ENCODE measurements around the gene RASAL3.
"Not testable (repeated sequence)": the region's sequence is repeated elsewhere in the genome, so short reads cannot be mapped to it uniquely, and the experiment has no call there.

Gene RASAL3

GRCh38 chr19:15480996-15481395 lies 16.7 kb upstream of the RASAL3 start:
- not testable (repeated sequence) for H3K27me3 Mint-ChIP-seq, H3K4me1 Mint-ChIP-seq, H3K9me3 Mint-ChIP-seq, H3K36me3 Mint-ChIP-seq, H3K4me3 Mint-ChIP-seq, H3K27ac Mint-ChIP-seq, ATAC-seq

DNA sequence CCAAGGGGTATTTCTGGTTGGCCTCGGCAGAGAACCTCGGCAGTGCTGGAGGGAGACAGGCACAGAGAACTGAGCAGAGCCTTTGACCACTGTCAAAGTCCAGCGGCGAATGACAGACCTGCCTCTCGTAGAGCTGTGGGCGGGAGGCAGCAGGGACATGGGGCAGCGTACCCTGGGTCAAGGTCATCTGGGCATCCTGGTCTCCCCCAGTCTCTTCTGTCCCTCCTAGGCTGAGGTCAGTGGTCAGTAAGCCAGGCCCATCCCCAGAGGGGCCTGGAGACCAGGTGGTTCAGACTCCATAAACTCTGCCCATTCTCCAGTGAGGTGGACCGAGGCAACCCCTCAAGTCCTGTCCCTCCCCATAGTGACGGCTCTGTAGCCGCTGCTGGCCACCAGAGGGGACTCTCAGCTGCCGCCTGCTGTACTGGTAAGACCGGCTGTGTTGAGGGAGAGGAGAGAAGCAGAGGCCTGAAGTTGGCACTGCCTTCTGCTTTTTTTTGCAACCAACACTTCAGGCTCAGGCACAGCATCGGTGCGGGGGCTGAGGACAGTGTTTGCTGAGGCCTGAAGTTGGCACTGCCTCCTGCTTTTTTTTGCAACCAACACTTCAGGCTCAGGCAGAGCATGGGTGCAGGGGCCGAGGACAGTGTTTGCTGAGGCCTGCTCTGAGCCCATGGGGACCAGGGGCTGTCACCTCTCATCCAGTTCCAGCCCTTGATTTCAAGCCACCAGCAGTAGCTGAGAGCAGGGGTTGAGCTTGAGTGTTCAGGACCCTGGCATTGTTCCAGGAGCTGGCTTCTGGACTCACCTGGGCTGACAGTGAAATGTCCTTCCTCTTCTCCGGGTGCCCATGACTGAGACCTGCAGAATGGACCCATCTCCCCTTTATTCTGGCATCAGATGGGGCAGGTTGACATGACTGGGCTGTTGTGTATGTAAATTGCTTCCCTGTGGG lies 15.3 kb upstream of the RASAL3 start, which contains the start of gene PGLYRP2:
TSS of gene PGLYRP2 (minus strand) at position 111 of the 955 bp plus-strand sequence. CDS start 130 bp downstream, outside the sequence.
- Mint-ChIP-seq H3K27me3 (no peaks in the 10 kb centered on the region), H3K4me3 (no peak within 1 kb of the TSS), H3K27ac (peak within 1 kb of the TSS; percentile 38), H3K9me3 (no peaks in the 10 kb centered on the region), H3K4me1 (peaks cover 8% of the 10 kb centered on the region), H3K36me3 (no peaks in the 10 kb centered on the region)
- ATAC-seq = peak; percentile 39

DNA sequence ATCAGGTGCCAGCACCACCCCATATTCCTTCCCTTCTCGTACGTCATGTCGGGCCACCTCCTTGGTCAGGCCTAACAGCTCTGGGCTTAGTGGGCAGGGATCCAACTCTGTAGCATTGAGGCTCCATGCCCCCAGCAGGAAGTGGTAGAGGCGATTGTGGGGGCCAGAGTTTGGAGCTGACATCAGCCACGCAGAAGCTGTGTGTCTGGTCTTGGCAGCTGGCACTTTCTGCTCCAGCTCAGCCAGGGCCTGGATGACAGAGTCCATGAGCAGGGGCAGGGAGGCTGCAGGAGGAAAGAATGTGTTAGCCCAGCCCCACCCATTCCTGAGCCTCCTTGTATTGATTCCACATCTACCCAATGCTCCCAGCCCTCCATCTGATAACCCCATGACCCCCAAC lies 12.0 kb upstream of the RASAL3 start:
- ATAC-seq = no peak
- Mint-ChIP-seq H3K9me3 (no peaks in the 10 kb centered on the region), H3K36me3 (no peaks in the 10 kb centered on the region), H3K27ac (no peak overlapping the region), H3K4me1 (peaks cover 7% of the 10 kb centered on the region), H3K27me3 (peaks cover 7% of the 10 kb centered on the region), H3K4me3 (no peak overlapping the region)

DNA sequence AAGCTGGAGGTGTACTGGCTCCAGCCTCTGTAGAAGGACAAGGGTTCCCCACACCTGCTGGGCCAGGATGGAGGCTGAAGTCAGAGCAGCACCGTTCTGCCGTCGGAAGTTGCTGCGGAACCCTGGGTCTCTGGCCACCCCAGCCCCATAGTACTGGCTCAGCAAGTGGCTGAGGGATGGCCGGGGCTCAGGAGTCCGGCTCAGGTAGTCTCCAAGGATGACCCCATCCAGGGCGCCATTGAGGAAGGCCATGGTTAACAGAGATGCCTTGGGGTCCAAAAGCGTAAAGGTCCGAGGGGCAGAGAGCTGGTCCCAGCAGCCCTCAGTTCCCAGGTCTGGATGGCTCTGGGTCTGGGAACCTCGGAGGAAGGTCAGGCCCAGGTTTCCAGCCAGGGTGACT lies 11.3 kb upstream of the RASAL3 start:
- H3K9me3 Mint-ChIP-seq = no peaks in the 10 kb centered on the region
- peak; percentile 12 for ATAC-seq
- no peaks in the 10 kb centered on the region for H3K36me3 Mint-ChIP-seq
- peaks cover 7% of the 10 kb centered on the region for H3K4me1 Mint-ChIP-seq
- H3K27me3 Mint-ChIP-seq = peaks cover 10% of the 10 kb centered on the region
- no peak overlapping the region for H3K4me3 Mint-ChIP-seq
- no peak overlapping the region for H3K27ac Mint-ChIP-seq

DNA sequence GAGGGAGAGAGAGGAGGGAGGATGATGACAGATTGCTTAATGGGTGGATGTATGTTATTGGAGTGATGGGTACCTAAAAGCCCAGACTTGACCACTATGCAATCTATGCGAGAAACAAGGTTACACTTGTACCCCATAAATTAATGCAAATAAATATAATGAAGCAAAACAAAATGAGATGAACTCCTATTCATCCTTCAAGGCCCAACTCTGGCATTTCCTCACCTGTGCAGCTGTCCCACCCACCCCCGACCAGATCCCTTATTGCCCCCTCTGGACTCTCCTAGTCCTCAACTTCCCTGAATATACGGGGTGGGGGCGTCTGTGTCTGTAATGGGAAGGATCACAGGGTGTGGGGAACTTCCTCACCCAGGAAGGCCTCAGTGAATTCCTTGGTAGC lies 10.8 kb upstream of the RASAL3 start:
- ATAC-seq = no peak
- peaks cover 14% of the 10 kb centered on the region for H3K27me3 Mint-ChIP-seq
- H3K4me1 Mint-ChIP-seq = peaks cover 8% of the 10 kb centered on the region
- H3K9me3 Mint-ChIP-seq = no peaks in the 10 kb centered on the region
- no peak overlapping the region for H3K27ac Mint-ChIP-seq
- no peaks in the 10 kb centered on the region for H3K36me3 Mint-ChIP-seq
- no peak overlapping the region for H3K4me3 Mint-ChIP-seq

GRCh38 chr19:15473821-15474220 lies 9.5 kb upstream of the RASAL3 start:
- not testable (repeated sequence) for H3K4me3 Mint-ChIP-seq, H3K9me3 Mint-ChIP-seq, H3K36me3 Mint-ChIP-seq, ATAC-seq
- peak overlapping the region; percentile 10 for H3K27ac Mint-ChIP-seq
- H3K27me3 Mint-ChIP-seq = peaks cover 28% of the 10 kb centered on the region
- peaks cover 22% of the 10 kb centered on the region for H3K4me1 Mint-ChIP-seq

DNA sequence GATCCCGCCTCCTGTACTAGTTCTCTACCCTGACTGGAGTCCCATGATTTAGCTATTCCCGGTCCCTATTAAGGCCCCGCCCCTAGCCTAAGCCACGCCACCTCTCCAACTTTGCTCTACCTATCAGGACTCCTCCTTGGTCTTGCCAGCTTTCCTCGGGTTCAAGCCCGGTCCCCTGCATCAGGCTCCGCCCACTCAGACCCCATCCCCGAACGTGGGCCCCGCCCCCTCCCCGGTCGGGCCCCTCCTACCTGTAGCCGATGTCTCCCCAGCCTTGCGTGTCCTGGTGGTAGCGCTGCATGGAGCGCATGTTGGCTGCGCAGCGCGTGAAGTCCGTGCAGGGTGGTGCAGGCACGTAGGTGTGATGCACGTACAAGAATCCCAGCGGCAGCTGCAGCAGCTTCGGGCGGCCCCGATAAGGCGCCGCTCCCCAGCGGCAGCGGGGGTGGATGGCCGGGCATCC lies 7.3 kb upstream of the RASAL3 start:
- peaks cover 39% of the 10 kb centered on the region for H3K27me3 Mint-ChIP-seq
- ATAC-seq = no peak
- no peak overlapping the region for H3K27ac Mint-ChIP-seq
- no peak overlapping the region for H3K4me3 Mint-ChIP-seq
- H3K36me3 Mint-ChIP-seq = peaks cover 6% of the 10 kb centered on the region
- no peaks in the 10 kb centered on the region for H3K9me3 Mint-ChIP-seq
- H3K4me1 Mint-ChIP-seq = peaks cover 41% of the 10 kb centered on the region

- Mint-ChIP-seq H3K27me3 (peaks cover 39% of the 10 kb centered on the region), H3K9me3 (no peaks in the 10 kb centered on the region), H3K27ac (peak overlapping the region; percentile 8), H3K4me1 (peaks cover 50% of the 10 kb centered on the region), H3K4me3 (peak overlapping the region; percentile 65), H3K36me3 (peaks cover 6% of the 10 kb centered on the region)
- ATAC-seq = peak; percentile 65
Measured at GRCh38 chr19:15469513-15470297, 5.4 kb upstream of the RASAL3 start.

DNA sequence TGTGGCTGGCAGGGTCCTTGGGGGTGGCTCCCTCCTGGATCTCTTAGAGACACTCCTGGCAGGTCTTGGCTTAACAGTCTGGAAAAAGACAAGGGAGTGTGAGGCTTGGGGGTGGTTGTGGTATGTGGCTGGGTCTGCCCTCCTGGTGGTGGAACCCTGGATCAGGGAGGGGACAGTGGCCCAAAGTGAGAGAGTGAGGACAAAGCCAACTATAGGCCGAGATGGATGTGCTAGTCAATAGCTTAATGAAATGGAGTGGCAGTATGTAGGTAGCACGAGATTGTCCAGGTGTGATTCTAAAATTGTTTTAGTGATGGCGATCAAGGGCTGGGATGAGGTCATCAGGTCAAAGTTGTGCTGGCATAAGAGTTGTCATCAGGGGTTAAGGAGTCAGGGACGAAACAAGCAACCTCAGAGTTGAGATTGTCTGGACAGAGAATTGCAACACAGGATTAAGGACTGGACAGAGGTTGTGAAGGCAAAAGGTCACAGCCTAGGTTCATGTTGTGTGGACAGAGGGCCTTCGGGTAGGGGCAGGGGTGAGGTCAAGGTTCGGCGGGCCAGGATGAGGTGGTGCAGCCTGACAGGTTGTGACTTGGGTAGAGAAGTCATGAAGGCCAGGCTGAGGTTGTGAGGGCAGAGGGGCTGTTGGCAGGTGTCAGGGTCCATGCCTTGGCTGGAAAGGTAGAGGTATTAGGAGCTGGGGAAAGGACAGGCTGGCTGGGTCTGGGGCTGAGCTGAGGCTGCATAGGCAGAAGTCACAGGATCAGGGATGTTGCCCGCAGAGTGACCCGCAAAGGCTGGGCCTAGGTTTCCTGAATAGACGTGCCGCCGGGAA lies 4.5 kb upstream of the RASAL3 start:
- Mint-ChIP-seq H3K36me3 (peaks cover 6% of the 10 kb centered on the region), H3K4me3 (peak overlapping the region; percentile 65), H3K4me1 (peaks cover 53% of the 10 kb centered on the region), H3K27ac (peak overlapping the region; percentile 8), H3K9me3 (no peaks in the 10 kb centered on the region), H3K27me3 (peaks cover 39% of the 10 kb centered on the region)
- no peak for ATAC-seq

GRCh38 chr19:15467734-15468214 lies 3.4 kb upstream of the RASAL3 start:
- peaks cover 55% of the 10 kb centered on the region for H3K4me1 Mint-ChIP-seq
- H3K4me3 Mint-ChIP-seq = no peak overlapping the region
- H3K27me3 Mint-ChIP-seq = peaks cover 39% of the 10 kb centered on the region
- no peak for ATAC-seq
- H3K9me3 Mint-ChIP-seq = no peaks in the 10 kb centered on the region
- peaks cover 6% of the 10 kb centered on the region for H3K36me3 Mint-ChIP-seq
- peak overlapping the region; percentile 36 for H3K27ac Mint-ChIP-seq

GRCh38 chr19:15466851-15467733 lies 2.7 kb upstream of the RASAL3 start:
- peak overlapping the region; percentile 36 for H3K27ac Mint-ChIP-seq
- H3K4me3 Mint-ChIP-seq = peak overlapping the region; percentile 23
- H3K9me3 Mint-ChIP-seq = no peaks in the 10 kb centered on the region
- peak; percentile 62 for ATAC-seq
- peaks cover 39% of the 10 kb centered on the region for H3K27me3 Mint-ChIP-seq
- H3K36me3 Mint-ChIP-seq = peaks cover 6% of the 10 kb centered on the region
- peaks cover 60% of the 10 kb centered on the region for H3K4me1 Mint-ChIP-seq

GRCh38 chr19:15463861-15464371 lies 428 bp downstream of the RASAL3 start:
- Mint-ChIP-seq H3K27me3 (peaks cover 12% of the 10 kb centered on the region), H3K36me3 (peaks cover 15% of the 10 kb centered on the region), H3K9me3 (no peaks in the 10 kb centered on the region), H3K4me3 (peak overlapping the region; percentile 82), H3K4me1 (peaks cover 58% of the 10 kb centered on the region), H3K27ac (peak overlapping the region; percentile 95)
- peak; percentile 93 for ATAC-seq

GRCh38 chr19:15461694-15462093 lies 2.6 kb downstream of the RASAL3 start:
- peaks cover 38% of the 10 kb centered on the region for H3K4me1 Mint-ChIP-seq
- H3K4me3 Mint-ChIP-seq = no peak overlapping the region
- no peak for ATAC-seq
- H3K27ac Mint-ChIP-seq = peak overlapping the region; percentile 60
- peaks cover 18% of the 10 kb centered on the region for H3K36me3 Mint-ChIP-seq
- H3K27me3 Mint-ChIP-seq = no peaks in the 10 kb centered on the region
- no peaks in the 10 kb centered on the region for H3K9me3 Mint-ChIP-seq

Measured in stimulated activated memory B cell treated with anti-CD40 and anti-IgM and Interleukin-4, amounts not matched to agents 10 μg/mL and 1 μg/mL and 100 μg/mL, for 72 hours (primary cell).